ENCODE measurements around the gene IMMP2L. TPM values are rescaled to one million over a fixed set of nuclear protein-coding genes. Genes with fewer than 3 reads are reported as not detected.

Gene IMMP2L
- total and polyA plus RNA-seq, 2 of the 13 experiments (the other 11 are each of a cell fraction or from before 2014, with no cell fraction given): 7.8 to 16.9 TPM

DNA sequence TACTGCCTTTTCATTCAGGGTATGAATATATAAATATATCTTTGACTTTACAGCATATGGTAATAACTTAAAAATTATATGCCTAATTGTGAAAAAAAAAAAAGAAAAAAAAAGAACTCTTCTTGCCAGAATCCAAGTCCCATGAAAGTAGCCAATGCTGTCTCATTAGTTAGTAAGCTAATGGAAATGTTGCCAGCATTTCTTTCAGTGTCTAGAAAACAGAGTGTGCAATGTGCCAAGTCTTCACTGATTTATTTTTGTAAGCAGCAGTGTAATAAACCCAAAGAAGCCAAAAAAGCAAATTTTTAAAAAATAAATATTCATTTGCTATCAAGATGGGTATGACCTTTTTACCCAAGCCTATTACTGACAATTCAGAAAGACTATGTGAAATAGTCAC is 502.5 kb downstream of the IMMP2L start:
- Histone ChIP-seq H3K9me3 (ENCODE audit: low read length) (peaks cover 29% of the 10 kb centered on the region), H3K4me1 (ENCODE audit: insufficient read depth, low read length) (no peaks in the 10 kb centered on the region), H3K27ac (ENCODE audit: extremely low read length, insufficient read depth, low read length) (no peak overlapping the region), H3K4me3 (replicated peaks in 1 of 3; ENCODE audit: insufficient read depth in 1 of 3, low read depth in 2 of 3, low read length in 3 of 3) (no peak overlapping the region), H3K27me3 (ENCODE audit: control insufficient read depth in 1 of 2, insufficient read depth in 2 of 2, low read length in 2 of 2) (no peaks in the 10 kb centered on the region), H3K4me2 (ENCODE audit: low read depth, low read length) (no peak overlapping the region), H3K79me2 (ENCODE audit: insufficient read depth, low read length) (no peaks in the 10 kb centered on the region), H3K36me3 (replicated peaks in 1 of 2; ENCODE audit: control insufficient read depth in 1 of 2, insufficient read depth in 2 of 2, low read length in 2 of 2) (no peaks in the 10 kb centered on the region), H4K20me1 (ENCODE audit: insufficient read depth, low read length) (no peaks in the 10 kb centered on the region), H2AFZ (ENCODE audit: low read length) (no peak overlapping the region), H3K9ac (ENCODE audit: insufficient read depth, low read depth, low read length) (no peak overlapping the region)
- in situ Hi-C loops (cut with HindIII; ENCODE audit: extremely low pct_ligation_motif_present, low pct_unique_long_range_greater_than_20kb): no loop called here
- DNase-seq (ENCODE audit: low spot score): no peak
- ATAC-seq: no peak
- FAIRE-seq: no peak
- TF ChIP-seq SETDB1 (CRISPR knock-in tag; IDR thresholded peaks at IDR 0.05; ENCODE audit: borderline replicate concordance): no peak
- TF ChIP-seq, protein P1, sequence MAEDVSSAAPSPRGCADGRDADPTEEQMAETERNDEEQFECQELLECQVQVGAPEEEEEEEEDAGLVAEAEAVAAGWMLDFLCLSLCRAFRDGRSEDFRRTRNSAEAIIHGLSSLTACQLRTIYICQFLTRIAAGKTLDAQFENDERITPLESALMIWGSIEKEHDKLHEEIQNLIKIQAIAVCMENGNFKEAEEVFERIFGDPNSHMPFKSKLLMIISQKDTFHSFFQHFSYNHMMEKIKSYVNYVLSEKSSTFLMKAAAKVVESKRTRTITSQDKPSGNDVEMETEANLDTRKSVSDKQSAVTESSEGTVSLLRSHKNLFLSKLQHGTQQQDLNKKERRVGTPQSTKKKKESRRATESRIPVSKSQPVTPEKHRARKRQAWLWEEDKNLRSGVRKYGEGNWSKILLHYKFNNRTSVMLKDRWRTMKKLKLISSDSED (CRISPR knock-in tag; IDR thresholded peaks at IDR 0.05): no peak
- BruUV-seq (replicated peaks): no TSS peak
- CTCF ChIA-PET (ENCODE audit: low intra/inter-chr PET ratio, low total read pairs): no interaction called here
- intact Hi-C loops (cut with micrococcal nuclease; ENCODE audit: unreplicated experiment): no loop called here
- POLR2A ChIA-PET: no interaction called here

DNA sequence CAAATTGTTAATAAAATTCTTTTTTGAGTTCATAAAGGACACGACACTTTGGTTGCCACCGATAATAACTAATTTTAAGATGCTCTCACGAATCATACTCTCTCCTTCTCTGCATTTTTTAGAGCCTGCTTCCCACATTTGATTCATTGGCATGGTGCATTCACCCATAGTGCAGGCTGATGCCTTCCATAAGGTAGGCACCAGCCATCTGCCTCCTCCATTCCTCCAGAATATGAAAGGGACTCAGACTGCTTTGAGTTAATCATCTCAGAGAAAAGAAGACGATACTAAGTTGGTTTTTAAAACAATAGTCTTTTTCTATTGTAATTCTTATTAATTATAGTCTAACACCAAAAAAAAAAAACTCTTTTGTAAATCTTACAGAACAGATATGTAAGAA is 505.2 kb downstream of the IMMP2L start:
- WGBS (ENCODE audit: low lambda C conversion rate): 83% methylated on average over 4 of the region's 4 CpGs
- H3K79me2 ChIP-seq (ENCODE audit: insufficient read depth, low read length): no peaks in the 10 kb centered on the region
- H3K9ac ChIP-seq (ENCODE audit: insufficient read depth, low read depth, low read length): no peak overlapping the region
- peaks cover 2% of the 10 kb centered on the region; the same call in 1 of the 2 replicates for H3K9me3 ChIP-seq (ENCODE audit: low read length)
- in situ Hi-C loops (cut with HindIII; ENCODE audit: extremely low pct_ligation_motif_present, low pct_unique_long_range_greater_than_20kb) (no loop called here), intact Hi-C loops (cut with micrococcal nuclease; ENCODE audit: unreplicated experiment) (no loop called here)
- FAIRE-seq: no peak
- no TSS peak for BruUV-seq (replicated peaks)
- POLR2A ChIA-PET: no interaction called here
- CTCF ChIA-PET (ENCODE audit: low intra/inter-chr PET ratio, low total read pairs): no interaction called here
- no peaks in the 10 kb centered on the region for H3K4me1 ChIP-seq (ENCODE audit: insufficient read depth, low read length)
- H2AFZ ChIP-seq (ENCODE audit: low read length): no peak overlapping the region
- H3K36me3 ChIP-seq (replicated peaks in 1 of 2; ENCODE audit: control insufficient read depth in 1 of 2, insufficient read depth in 2 of 2, low read length in 2 of 2): no peaks in the 10 kb centered on the region
- H3K27me3 ChIP-seq (ENCODE audit: control insufficient read depth in 1 of 2, insufficient read depth in 2 of 2, low read length in 2 of 2): no peaks in the 10 kb centered on the region
- no peaks in the 10 kb centered on the region for H4K20me1 ChIP-seq (ENCODE audit: insufficient read depth, low read length)
- H3K4me3 ChIP-seq (replicated peaks in 1 of 3; ENCODE audit: insufficient read depth in 1 of 3, low read depth in 2 of 3, low read length in 3 of 3): no peak overlapping the region
- DNase-seq (ENCODE audit: low spot score): no peak
- H3K27ac ChIP-seq (ENCODE audit: extremely low read length, insufficient read depth, low read length): no peak overlapping the region
- no peak overlapping the region for H3K4me2 ChIP-seq (ENCODE audit: low read depth, low read length)
- no peak for ATAC-seq
- TF ChIP-seq PHF5A (CRISPR knock-in tag; IDR thresholded peaks at IDR 0.05; ENCODE audit: low read depth, unreplicated experiment) (no peak), HNRNPK (IDR thresholded peaks at IDR 0.05; ENCODE audit: low read depth, low read length, poor library complexity, severe bottlenecking) (no peak), ZFP36 (IDR thresholded peaks at IDR 0.05; ENCODE audit: borderline replicate concordance, low read depth, low read length, partially characterized antibody) (no peak), HMG20A (CRISPR knock-in tag; IDR thresholded peaks at IDR 0.05; ENCODE audit: borderline replicate concordance) (no peak), ZNF180 (CRISPR knock-in tag; IDR thresholded peaks at IDR 0.05; ENCODE audit: borderline replicate concordance, low read depth) (no peak), KLF13 (CRISPR knock-in tag; IDR thresholded peaks at IDR 0.05) (no peak), ZNF460 (CRISPR knock-in tag; IDR thresholded peaks at IDR 0.05; ENCODE audit: borderline replicate concordance) (no peak), ZNF549 (CRISPR knock-in tag; IDR thresholded peaks at IDR 0.05) (no peak), NBN (conservative IDR thresholded peaks at IDR 0.05) (no peak), ZNF282 (IDR thresholded peaks at IDR 0.05; ENCODE audit: partially characterized antibody) (no peak), BCL6 (CRISPR knock-in tag; IDR thresholded peaks at IDR 0.05) (no peak)
- TF ChIP-seq, protein P2, sequence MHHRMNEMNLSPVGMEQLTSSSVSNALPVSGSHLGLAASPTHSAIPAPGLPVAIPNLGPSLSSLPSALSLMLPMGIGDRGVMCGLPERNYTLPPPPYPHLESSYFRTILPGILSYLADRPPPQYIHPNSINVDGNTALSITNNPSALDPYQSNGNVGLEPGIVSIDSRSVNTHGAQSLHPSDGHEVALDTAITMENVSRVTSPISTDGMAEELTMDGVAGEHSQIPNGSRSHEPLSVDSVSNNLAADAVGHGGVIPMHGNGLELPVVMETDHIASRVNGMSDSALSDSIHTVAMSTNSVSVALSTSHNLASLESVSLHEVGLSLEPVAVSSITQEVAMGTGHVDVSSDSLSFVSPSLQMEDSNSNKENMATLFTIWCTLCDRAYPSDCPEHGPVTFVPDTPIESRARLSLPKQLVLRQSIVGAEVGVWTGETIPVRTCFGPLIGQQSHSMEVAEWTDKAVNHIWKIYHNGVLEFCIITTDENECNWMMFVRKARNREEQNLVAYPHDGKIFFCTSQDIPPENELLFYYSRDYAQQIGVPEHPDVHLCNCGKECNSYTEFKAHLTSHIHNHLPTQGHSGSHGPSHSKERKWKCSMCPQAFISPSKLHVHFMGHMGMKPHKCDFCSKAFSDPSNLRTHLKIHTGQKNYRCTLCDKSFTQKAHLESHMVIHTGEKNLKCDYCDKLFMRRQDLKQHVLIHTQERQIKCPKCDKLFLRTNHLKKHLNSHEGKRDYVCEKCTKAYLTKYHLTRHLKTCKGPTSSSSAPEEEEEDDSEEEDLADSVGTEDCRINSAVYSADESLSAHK (CRISPR knock-in tag; IDR thresholded peaks at IDR 0.05; ENCODE audit: borderline replicate concordance): no peak

Measured in HepG2 (cell line).